Measurements from ENCODE around the gene USP13.

Gene USP13

GRCh38 chr3:179807588-179807987 lies 154.7 kb downstream of the USP13 start:
- no peak for DNase-seq

GRCh38 chr3:179809639-179810038 lies 156.8 kb downstream of the USP13 start:
- DNase-seq = no peak

- peak; percentile 76 for DNase-seq
Measured at GRCh38 chr3:179811321-179812095, 158.7 kb downstream of the USP13 start.

GRCh38 chr3:179812096-179812382 lies 159.2 kb downstream of the USP13 start:
- DNase-seq = no peak

- DNase-seq = no peak
Measured at GRCh38 chr3:179819379-179819778, 166.5 kb downstream of the USP13 start.

GRCh38 chr3:179822296-179822695 lies 169.5 kb downstream of the USP13 start:
- no peak for DNase-seq

GRCh38 chr3:179825527-179826246 lies 172.8 kb downstream of the USP13 start:
- no peak for DNase-seq

GRCh38 chr3:179826247-179826637 lies 173.4 kb downstream of the USP13 start:
- no peak for DNase-seq

- no peak for DNase-seq
Measured at GRCh38 chr3:179828738-179829137, 175.9 kb downstream of the USP13 start.

GRCh38 chr3:179829401-179829800 lies 176.6 kb downstream of the USP13 start:
- no peak for DNase-seq

GRCh38 chr3:179832333-179832854 lies 179.6 kb downstream of the USP13 start:
- no peak for DNase-seq

- DNase-seq = no peak
Measured at GRCh38 chr3:179833294-179833693, 180.5 kb downstream of the USP13 start.

- DNase-seq = no peak
Measured at GRCh38 chr3:179837374-179837773, 184.5 kb downstream of the USP13 start.

Data from midbrain (tissue), 1 donor.